ENCODE results near the gene NADK2.
"Not testable (repeated sequence)": the region's sequence is repeated elsewhere in the genome, so short reads cannot be mapped to it uniquely, and the experiment has no call there.

The NADK2 gene

DNA sequence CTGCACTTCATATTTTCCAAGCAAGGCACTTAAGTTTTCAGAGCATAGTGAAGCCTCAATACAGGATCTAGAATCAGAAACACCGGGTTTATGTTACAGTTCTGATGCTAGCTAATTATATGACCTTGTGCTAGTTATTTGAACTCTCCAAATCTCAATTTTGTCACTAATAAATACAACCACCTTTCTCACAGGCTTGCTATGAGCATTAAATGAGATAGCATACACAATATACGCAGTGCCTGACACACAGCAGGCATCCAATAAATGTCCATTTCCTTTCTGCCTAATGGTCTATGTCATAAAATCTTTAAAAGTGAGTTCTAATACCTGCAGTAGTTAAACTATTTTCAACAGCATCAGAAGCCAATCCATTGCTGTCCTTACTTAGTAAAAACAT is 32.9 kb downstream of the NADK2 start:
- no peak for DNase-seq (ENCODE audit: low read depth, low spot score)

DNA sequence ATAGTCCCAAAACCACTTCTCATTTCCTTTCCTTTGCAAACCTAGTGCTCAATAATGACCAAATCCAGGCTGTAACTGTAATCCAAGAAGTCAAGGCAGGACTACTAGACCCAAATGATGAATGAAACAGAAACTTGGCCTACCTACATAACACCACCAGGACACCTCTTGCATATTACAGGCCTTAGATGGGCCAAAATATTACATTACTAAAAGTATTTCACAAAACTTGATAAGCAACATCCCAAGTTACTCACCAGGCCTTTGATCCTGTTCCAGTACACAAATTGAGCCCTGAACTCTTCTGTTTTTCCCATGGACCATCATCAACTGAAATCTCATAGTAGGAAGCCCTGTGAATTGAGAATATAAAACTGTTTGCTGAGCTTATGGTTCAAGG is 34.8 kb downstream of the NADK2 start:
- no peak for DNase-seq (ENCODE audit: low read depth, low spot score)

DNA sequence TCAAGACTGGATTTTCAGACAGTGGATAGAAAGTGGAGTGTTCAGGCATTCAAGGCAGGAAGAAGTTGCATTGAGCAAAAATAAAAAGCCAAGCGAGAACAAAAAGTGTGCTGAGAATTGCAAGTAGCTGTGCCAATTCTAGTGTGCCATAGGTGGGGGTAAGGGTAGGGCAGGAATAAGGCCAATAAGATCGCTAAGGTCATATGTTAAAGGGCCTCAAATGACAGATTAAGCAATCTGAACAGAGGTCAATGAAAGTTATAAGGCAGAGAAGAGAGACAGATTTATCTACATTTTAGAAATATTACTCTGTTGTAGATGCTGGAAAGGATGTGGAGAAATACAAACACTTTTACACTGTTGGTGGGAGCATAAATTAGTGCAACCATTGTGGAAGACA is 36.4 kb downstream of the NADK2 start:
- DNase-seq (ENCODE audit: low read depth, low spot score), result no peak

DNA sequence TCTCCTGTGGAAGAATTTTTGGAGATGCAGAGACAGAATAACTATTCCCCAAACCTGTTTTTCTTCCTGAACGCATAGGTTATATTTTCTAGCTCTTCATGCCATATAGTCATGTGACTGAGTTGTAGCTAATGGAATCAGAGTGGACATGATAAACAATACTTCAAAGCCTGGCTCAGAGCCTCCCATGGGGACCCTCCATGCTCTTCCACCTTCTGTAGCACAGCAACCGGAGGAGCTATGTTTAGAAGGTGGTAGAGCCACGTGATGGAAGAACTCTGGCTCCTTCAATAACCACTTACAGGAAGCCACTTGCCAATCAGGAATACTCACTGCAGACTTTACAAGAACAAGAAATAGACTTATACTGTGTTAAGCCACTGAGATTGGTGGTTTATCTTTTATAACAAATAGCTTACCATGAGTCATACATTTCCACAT is 39.2 kb downstream of the NADK2 start:
- no peak for DNase-seq (ENCODE audit: low read depth, low spot score)

DNA sequence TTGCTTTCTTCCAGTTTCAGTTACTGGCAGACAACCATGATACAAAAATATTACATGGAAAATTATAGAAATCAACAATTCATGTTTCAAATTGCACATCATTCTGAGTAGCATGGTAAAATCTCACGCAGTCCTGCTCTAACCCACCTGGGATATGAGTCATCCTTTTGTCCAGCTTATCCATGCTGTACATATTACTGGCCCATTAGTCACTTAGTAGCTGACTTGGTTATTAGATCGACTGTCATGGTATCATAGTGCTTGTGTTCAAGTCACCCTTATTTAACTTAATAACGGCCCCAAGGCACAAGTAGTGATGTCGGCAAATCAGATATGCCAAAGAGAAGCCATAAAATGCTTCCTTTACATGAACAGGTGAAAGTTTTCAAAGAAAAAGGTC is 41.2 kb downstream of the NADK2 start:
- no peak for DNase-seq (ENCODE audit: low read depth, low spot score)

DNA sequence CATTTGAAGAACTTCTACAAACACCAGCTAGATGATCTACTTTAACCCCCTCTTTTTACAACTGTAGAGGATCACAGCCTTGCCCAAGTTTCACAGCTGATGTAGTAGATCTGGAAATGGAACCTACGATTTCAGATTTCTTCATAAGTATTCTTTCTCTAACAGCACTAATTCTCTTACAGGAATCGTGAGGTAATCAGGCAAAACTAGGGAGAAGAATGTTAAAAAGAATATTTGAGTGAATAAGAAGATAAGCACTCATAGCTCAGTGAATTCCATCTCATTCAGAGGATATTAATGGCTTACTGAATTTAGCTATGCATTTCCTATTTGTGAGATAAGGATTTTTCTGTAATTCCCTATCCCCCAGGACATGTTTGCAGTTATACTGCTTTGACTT is 42.1 kb downstream of the NADK2 start:
- DNase-seq (ENCODE audit: low read depth, low spot score), result no peak

DNA sequence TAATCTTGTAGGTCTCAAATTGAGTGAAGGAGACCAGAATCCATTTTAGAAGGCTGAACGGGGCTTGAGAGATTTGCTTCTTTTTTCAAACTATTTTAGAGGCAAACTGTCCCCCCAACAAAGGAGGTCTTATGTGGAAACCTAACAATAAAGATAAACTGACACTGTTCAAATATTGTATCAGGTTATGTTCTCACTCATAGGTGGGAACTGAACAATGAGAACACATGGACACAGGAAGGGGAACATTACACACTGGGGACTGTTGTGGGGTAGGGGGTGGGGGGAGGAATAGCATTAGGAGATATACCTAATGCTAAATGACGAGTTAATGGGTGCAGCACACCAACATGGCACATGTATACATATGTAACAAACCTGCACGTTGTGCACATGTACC is 42.9 kb downstream of the NADK2 start:
- DNase-seq (ENCODE audit: low read depth, low spot score), result not testable (repeated sequence)

DNA sequence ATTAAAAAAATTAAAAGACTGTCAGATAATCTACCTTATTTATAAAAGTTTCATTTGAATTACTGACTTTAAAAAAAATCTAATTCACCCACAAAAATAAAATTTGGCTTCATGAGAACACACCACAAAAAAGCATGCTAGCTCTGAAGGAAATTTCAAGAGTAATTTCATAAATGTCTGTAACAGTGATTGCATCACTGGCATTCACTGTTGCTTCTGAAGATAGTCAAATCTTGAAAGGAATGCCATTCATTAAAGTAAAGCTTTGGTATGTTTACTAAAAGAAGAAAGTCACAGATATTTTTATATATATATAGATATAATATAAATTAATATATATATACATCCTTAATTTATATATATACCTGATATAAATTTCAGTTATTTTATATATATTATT is 43.4 kb downstream of the NADK2 start:
- no peak for DNase-seq (ENCODE audit: low read depth, low spot score)

DNA sequence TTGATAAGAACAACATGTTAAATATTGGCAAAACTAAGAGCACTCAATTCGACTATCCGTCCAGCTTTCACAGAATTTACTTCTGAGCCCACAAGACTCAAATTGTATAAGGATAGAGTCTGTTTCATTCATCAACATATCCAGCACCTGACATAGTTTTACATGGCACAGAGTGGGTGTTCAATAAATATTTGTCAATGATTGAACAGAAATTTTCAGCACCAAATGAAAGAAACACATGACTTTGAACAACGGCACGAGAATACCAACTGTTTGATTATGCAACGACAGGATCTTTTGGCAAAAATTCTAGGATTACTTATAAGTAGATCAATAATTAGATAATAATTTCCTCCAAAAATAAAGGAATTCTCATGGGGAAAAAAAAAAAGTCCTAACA is 48.0 kb downstream of the NADK2 start:
- no peak for DNase-seq (ENCODE audit: low read depth, low spot score)

DNA sequence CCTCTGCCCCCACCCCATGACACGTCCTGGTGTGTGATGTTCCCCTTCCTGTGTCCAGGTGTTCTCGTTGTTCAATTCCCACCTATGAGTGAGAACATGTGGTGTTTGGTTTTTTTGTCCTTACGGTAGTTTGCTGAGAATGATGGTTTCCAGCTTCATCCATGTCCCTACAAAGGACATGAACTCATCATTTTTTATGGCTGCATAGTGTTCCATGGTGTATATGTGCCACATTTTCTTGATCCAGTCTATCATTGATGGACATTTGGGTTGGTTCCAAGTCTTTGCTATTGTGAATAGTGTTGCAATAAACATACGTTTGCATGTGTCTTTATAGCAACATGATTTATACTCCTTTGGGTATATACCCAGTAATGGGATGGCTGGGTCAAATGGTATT is 57.3 kb downstream of the NADK2 start:
- not testable (repeated sequence) for DNase-seq (ENCODE audit: low read depth, low spot score)

DNA sequence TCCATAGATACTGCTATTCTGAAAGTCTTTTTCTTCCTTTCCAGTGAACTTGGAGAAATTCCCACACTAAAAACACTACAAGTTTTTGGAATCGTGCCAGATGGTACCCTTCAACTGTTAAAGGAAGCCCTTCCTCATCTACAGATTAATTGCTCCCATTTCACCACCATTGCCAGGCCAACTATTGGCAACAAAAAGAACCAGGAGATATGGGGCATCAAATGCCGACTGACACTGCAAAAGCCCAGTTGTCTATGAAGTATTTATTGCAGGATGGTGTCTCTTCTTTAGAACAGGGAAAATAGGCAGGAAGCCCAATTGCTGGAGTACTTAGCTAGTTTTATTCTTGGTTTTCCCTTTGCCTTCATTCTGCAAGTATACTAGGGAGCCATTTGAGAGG is 60.0 kb downstream of the NADK2 start:
- DNase-seq (ENCODE audit: low read depth, low spot score), result no peak

DNA sequence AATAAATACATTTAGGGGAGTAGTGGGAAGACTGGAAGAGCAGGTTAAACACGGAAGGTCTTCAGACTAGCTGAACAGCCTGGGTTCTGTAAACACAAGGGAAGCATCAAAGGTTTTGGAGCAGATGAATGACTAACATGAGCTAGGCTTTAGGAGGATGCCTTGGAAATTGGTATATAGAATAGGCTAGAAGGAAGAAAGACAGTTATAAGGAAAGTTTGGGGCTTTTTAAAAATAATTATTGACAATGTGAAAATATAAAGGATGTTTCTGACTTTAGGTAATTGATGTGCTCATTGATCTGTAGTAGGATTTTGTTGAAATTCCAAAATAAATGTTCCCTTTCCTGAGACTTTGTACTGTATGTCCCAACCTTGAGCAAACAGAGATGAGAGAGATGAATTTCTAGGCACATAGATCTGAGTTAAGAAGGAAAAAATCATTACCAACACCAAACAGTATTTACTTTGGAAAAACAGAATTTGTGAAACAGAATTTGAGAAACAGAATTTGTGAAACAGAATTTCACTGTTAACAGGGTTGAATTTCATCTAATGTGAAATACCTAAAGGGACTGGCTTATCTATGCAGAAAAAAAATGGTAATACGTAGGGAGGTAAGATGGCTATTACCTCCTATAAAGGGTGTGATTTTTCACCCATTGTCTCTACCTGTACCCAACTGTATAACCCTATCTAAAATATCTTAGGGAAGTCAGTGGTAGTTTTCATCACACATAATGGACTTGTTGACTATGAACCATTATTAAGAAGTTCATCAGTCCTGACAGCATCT is 61.0 kb downstream of the NADK2 start:
- no peak for DNase-seq (ENCODE audit: low read depth, low spot score)

DNA sequence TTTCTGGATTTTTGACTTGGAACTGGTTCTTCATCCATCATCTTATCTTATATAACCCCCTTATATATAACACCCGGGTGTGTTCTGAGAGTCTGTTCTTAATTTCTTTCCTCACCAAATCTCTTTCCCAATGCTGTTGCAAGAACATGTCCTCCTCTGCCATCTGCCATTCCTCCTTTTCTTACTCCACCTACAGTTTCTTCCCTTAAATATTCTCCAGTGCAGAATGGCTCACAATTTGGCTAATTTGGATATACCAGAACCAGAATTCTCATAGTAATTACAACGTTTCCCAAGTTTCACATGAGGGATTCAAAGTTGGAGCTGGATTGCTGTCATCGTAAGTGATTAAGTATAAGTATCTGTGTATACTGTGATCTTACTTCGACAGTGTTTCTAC is 61.8 kb downstream of the NADK2 start:
- DNase-seq (ENCODE audit: low read depth, low spot score), result no peak

DNA sequence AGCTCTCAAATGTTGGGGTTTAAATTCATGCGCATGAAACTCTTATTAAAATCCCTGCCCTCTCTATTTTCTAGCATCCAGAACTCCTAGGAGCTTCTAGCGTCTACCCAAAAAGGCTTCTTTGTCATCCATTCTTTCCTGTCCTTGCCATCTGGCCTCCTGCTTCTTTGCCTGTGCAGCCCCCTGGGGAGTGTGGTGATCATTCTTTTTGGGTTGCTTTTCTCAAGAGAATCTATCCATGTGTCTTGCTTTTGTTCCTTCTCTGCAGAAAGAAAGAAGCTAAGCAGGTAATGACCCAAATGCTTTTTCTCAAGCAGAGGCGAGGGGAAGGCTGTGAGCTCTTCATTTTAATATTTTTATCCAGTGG is 63.2 kb downstream of the NADK2 start:
- DNase-seq (ENCODE audit: low read depth, low spot score), result no peak

DNA sequence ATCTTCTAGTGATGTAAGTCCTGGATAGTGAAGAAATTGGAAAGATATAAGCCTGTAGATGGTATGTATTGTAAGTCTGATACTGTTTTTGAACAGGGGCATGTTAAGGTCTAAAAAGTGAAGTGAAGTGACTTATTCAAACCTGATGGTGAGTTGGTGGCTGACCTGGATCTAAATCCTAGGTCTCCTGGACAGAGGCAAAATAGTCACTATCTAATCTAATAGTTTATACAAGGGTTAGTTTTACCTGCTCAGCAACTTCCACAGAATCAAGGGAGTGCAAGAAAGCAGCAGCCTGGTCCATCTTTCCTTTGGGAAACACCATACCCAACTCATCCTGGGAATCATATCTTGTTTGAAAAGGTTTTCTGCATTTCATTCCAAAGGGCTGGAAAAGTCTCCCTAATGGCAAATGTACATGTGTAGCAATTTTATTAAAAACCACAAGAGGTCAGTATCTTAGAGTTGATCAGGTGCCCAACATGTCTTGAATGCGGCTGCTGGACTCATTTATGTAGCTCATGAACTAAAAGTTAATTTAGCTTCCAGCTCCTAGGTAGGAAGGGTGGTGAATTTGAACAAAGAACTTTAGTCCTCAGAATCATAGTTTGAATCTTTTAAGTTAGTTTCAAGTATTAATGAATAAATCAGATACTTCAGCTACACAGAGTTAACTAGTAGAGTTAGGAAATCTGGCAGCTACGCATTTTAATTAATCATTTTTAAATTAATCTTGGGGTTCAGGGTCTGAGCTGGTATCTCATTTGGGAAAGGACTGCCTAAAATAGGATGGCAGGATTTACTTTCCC is 63.8 kb downstream of the NADK2 start:
- DNase-seq (ENCODE audit: low read depth, low spot score), result no peak

DNA sequence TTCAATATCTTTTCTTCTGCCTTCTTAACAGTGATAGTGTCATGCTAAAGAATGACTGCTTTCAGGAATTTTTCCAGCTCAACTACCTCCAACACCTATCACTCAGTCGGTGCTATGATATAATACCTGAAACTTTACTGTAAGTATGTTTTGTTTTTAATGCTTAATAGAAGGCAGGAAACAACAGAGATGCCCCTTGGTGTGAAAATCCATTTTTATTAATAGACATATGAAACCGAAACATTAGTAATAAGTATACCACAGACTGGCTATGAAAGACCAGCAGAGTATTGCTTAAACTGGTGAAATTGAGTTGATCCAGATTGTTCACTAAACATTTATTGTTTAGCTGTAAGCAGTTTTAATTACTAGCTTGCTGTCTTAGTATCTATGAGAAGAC is 64.6 kb downstream of the NADK2 start:
- no peak for DNase-seq (ENCODE audit: low read depth, low spot score)

DNA sequence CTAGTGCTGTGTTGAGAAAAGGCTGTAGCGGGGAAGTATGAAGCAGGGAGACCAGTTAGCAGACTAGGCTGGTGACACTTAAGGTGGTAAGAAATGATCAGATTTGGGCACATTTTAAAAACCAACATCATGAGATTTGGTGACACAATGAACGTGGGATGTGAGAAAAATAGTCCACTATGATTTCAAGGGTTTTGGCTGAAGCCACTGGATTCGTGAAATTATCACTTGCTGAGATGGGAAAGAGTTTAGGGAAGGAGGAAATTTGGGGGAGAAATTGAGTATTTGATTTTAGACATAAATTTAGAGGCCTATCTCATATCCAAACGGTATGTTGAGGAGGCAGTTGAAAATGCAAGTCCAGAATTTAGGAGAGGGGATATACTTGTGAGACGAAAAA is 66.7 kb downstream of the NADK2 start:
- no peak for DNase-seq (ENCODE audit: low read depth, low spot score)

DNA sequence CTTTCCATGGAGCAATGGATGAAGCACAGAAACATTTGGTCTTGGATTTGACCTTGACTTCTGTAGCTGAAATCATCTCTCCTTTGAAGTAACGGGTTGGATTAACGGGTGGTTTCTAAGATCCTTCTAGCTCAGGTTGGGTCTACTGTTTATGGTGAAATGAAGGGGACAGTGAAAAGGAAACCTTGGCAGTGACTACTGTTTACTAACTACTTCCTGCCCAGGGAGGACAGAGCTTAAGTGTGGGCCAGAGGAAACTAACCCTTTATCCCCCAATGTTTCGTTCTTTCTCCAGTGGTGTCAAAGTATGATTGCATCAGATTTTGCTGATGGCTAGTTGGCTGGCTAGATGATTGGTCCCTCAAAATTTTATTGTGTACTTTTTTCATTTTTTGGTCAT is 67.6 kb downstream of the NADK2 start:
- DNase-seq (ENCODE audit: low read depth, low spot score), result no peak

DNA sequence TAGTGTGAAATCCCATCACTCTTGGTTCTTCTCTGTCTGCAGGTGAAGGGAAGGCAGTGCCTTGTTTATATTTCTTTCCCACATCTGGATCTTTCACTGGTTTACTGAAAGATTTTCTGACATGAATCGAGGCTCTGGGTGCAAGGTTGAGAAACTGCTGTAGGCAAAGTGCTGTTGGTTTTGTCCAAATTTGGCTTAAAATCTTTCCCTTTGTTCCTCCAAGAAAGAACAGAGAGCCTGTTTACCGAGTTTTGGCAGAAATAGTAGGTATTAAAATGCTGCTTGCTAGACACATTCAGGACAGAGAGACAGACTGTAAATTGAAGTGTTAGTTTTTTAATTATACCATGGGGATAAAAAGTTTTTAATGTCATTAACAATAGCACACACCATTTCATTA is 68.3 kb downstream of the NADK2 start:
- no peak for DNase-seq (ENCODE audit: low read depth, low spot score)

DNA sequence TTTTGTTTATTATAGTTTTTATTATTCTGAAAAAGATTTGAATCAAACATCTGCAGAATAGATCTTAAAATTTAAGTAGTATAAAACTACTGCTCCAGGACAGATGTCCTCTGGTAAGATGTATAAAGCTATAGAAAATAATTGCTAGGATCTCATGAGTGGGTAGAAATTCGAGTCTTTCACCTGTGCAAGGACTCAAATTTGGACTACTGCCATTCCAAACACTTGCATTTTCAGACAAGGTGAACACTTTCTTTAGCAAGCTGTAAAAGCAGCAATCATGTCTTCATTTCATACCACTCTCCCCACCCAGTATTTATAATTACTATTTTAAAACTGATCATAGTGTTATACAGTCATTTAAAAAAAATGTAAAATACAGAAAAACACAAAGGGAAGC is 69.1 kb downstream of the NADK2 start:
- no peak for DNase-seq (ENCODE audit: low read depth, low spot score)

DNA sequence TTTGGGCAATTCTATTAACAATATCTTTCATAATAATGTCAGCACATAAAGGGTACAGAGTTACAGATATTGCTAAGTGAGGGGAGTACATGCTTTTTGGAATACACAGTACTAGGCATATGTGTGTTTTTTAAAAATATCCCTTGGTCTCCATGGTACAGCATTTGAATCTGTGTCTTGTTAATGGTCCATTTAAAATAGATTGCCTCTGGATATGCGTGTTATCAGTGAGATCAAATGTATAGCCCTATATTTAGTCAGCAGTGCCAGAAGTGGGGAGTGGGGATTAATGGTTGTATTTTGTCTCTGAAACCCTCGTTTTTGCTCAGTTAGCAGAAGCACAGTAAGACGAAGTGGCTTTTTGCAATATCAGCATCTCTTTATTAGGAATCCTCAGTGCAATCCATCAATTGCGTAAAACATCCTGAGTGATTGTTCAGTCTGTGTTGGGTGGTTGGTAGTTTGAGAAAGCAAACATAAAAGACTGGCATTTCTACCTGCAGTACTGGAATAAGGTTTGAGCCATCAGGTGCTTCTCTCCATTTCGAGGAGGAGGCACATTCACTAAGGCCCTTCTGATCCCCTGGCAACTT is 70.8 kb downstream of the NADK2 start:
- DNase-seq (ENCODE audit: low read depth, low spot score), result no peak

DNA sequence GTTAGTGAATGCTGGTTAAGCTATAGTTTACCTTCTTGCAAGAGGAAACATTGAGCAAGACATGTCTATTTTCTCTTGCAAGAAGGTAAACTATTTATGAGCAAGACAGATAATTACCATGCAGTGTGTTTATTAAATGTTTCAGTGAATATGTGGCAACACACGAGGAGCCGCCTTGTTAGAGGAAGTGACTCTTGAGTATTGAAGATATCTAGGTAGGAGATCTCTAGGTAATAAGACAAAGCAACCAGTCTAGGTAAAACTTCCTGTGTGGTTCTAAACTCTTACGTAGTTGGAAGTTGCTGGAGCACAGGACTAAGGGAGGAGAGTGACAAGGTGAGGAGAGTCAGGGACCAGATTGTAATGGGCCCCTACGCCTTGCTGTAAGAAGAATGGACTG is 73.0 kb downstream of the NADK2 start:
- no peak for DNase-seq (ENCODE audit: low read depth, low spot score)

DNA sequence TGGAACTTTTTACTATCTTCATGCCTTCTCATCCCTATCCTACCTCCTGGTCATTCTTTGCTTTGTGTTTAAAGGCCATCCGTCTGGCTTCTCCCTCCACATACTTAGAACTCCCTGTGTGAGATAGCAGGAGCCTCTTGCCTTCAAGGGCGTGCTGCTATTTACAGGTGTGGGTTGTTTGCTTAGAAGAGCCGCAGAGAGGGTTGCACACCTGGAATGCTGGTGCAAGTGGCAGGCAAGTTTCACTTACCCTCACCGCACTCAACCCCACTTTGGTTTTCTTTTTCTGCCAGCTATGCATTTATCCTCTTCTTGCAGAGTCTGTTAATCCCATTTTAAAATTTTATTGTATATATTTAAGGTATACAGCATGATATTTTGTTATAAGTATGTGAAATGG is 77.3 kb downstream of the NADK2 start:
- DNase-seq (ENCODE audit: low read depth, low spot score), result no peak
